ENCODE data around the gene BYSL. TPM values are rescaled to one million over a fixed set of nuclear protein-coding genes. Genes with fewer than 3 reads are reported as not detected.

BYSL gene
- total and polyA plus RNA-seq, 9 of the 15 experiments (the other 6 are each of a cell fraction or from before 2014, with no cell fraction given) = 22.2 to 92.3 (median 53.4) TPM

DNA sequence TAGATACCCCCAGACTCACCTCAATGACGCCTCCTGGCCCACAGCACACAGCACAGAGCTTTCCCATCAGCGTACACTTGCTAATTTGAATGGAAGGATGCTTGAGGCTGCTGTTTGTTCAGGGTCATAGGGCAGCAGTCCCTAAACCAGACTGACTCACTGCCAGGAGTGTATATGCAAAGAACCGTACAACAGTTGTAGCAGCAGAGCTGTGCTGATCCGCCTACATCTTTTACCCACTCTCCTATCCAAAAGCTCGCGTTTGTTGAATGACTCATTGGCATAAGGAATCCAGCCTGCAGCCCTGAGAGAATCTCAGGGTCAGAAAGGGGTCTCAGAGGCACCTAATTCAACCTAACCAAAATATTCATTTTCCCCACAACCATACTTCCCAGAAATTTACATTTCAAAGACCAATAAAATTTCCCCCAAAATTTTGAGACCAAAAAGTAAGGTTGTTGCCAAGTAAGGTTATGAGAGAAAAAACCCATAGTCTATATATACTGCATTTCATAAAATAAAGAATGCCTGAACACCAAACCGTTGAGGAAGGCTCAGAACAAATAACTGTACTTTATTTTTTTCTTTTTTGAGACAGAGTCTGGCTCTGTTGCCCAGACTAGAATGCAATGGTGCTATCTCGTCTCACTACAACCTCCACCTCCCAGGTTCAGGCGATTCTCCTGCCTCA lies 55.6 kb downstream of the BYSL start:
- Histone ChIP-seq H3K4me3 (no peak overlapping the region), H3K4me2 (ENCODE audit: insufficient read depth, low read length) (no peak overlapping the region), H3K27me3 (ENCODE audit: control insufficient read depth in 2 of 2, insufficient read depth in 2 of 2, low read length in 2 of 2) (no peaks in the 10 kb centered on the region), H3K36me3 (ENCODE audit: control insufficient read depth, insufficient read depth, low read length) (no peaks in the 10 kb centered on the region), H2AFZ (ENCODE audit: low read depth, low read length) (no peak overlapping the region), H3K4me1 (replicated peaks in 1 of 2; ENCODE audit: control insufficient read depth in 2 of 2, insufficient read depth in 2 of 2, low read length in 2 of 2) (peaks cover 5 to 9% of the 10 kb centered on the region in 2 experiments; a peak in 3 of 5 replicates), H3K79me2 (ENCODE audit: control insufficient read depth, insufficient read depth, low read length) (no peaks in the 10 kb centered on the region), H4K20me1 (replicated peaks; ENCODE audit: control insufficient read depth, insufficient read depth, low read length) (no peaks in the 10 kb centered on the region), H3K9me3 (replicated peaks; ENCODE audit: control insufficient read depth, insufficient read depth, low read depth, low read length) (no peaks in the 10 kb centered on the region), H3K9ac (ENCODE audit: insufficient read depth in 1 of 2, low read depth in 2 of 2, low read length in 2 of 2) (0 out of 4 replicates have a peak overlapping the region, but pooled peaks of 1 of the 2 experiments have one; percentile 10), H3K9me1 (ENCODE audit: control insufficient read depth, insufficient read depth, low read length) (no peaks in the 10 kb centered on the region), H3K27ac (ENCODE audit: extremely low read depth, low read depth, low read length) (no peak overlapping the region)
- POLR2A ChIA-PET = interaction anchor here (0.6 to 1.9 kb wide), 8 partner anchors 9 to 612 kb away, joined by 3 to 6 read pairs (median 4); partner anchors contain the start of gene MED20
- DNase-seq (ENCODE audit: extremely low read depth in 1 of 4, low spot score in 3 of 4) (peak in 2 of 4 experiments; percentile 48 to 60), FAIRE-seq (peak; percentile 84), ATAC-seq (peak; percentile 72)
- in situ Hi-C loops (cut with MboI) = no loop called here
- 16% methylated on average over 9 of the region's 9 CpGs for WGBS (ENCODE audit: insufficient coverage, low coverage, missing lambda C conversion rate)
- BruUV-seq (replicated peaks) = no TSS peak
- CTCF ChIA-PET (ENCODE audit: low intra/inter-chr PET ratio) = no interaction called here
- intact Hi-C loops (cut with micrococcal nuclease) = no loop called here
- TF ChIP-seq HMBOX1 (IDR thresholded peaks at IDR 0.05) (no peak), HNRNPUL1 (IDR thresholded peaks at IDR 0.05; ENCODE audit: low read length) (no peak), BRCA1 (IDR thresholded peaks at IDR 0.05) (no peak), BRCA1 (CRISPR knock-in tag; IDR thresholded peaks at IDR 0.05) (no peak), KHSRP (IDR thresholded peaks at IDR 0.05) (no peak), ZNF785 (CRISPR knock-in tag; IDR thresholded peaks at IDR 0.05) (no peak), ILK (tag; IDR thresholded peaks at IDR 0.05; ENCODE audit: borderline replicate concordance, low read depth) (no peak), JUND (IDR thresholded peaks at IDR 0.05; ENCODE audit: borderline replicate concordance, low read depth, low read length) (peak; percentile 25; the same call in 1 of the 2 replicates), JUND (tag; IDR thresholded peaks at IDR 0.05; ENCODE audit: borderline replicate concordance, low read depth, low read length) (no peak), THAP12 (CRISPR knock-in tag; IDR thresholded peaks at IDR 0.05) (no peak)
- TF ChIP-seq, protein P1, sequence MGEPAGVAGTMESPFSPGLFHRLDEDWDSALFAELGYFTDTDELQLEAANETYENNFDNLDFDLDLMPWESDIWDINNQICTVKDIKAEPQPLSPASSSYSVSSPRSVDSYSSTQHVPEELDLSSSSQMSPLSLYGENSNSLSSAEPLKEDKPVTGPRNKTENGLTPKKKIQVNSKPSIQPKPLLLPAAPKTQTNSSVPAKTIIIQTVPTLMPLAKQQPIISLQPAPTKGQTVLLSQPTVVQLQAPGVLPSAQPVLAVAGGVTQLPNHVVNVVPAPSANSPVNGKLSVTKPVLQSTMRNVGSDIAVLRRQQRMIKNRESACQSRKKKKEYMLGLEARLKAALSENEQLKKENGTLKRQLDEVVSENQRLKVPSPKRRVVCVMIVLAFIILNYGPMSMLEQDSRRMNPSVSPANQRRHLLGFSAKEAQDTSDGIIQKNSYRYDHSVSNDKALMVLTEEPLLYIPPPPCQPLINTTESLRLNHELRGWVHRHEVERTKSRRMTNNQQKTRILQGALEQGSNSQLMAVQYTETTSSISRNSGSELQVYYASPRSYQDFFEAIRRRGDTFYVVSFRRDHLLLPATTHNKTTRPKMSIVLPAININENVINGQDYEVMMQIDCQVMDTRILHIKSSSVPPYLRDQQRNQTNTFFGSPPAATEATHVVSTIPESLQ (CRISPR knock-in tag; IDR thresholded peaks at IDR 0.05) = no peak
